ENCODE data around the gene TANGO2. TPM values are rescaled to one million over a fixed set of nuclear protein-coding genes. Genes with fewer than 3 reads are reported as not detected.

The TANGO2 gene
- total and polyA plus RNA-seq, 2 donors (not counting 1 experiment from before 2014, with no cell fraction given) = 75.5 to 75.6 TPM

GRCh38 chr22:19972652-19973550 is 48.0 kb upstream of the TANGO2 start:
- intact Hi-C loops (cut with micrococcal nuclease) = loop anchor here (5.0 kb wide), 1 partner anchor 159 kb away; the partner anchor contains the start of gene ZDHHC8
- no peak overlapping the region for H3K4me3 ChIP-seq (ENCODE audit: control extremely low read depth in 1 of 5, extremely low read depth in 1 of 5, insufficient read depth in 1 of 5, low read depth in 2 of 5, low read length in 4 of 5)
- ATAC-seq (ENCODE audit: low read depth) (no peak), DNase-seq (no peak)
- H3K27me3 ChIP-seq (replicated peaks in 1 of 4; ENCODE audit: control extremely low read depth in 1 of 4, control insufficient read depth in 3 of 4, insufficient read depth in 4 of 4, low read length in 3 of 4) = no peaks in the 10 kb centered on the region
- Mint-ChIP-seq H3K4me3 (no peak overlapping the region), H3K4me1 (peaks cover 14% of the 10 kb centered on the region), H3K9me3 (ENCODE audit: insufficient read depth) (no peaks in the 10 kb centered on the region), H3K27ac (no peak overlapping the region), H3K27me3 (no peaks in the 10 kb centered on the region)
- no peaks in the 10 kb centered on the region for H4K20me1 ChIP-seq (ENCODE audit: control insufficient read depth, insufficient read depth, low read length, poor library complexity, severe bottlenecking)
- CTCF ChIA-PET = interaction anchor here (0.7 to 7.2 kb wide), 6 partner anchors 14 to 184 kb away, joined by 3 to 65 read pairs (median 6); no protein-coding TSS in a partner anchor
- 96% methylated on average over 49 of the region's 50 CpGs for WGBS (ENCODE audit: insufficient coverage)
- no peak overlapping the region for H3K9ac ChIP-seq (ENCODE audit: low read length)
- TF ChIP-seq CTCF (IDR thresholded peaks at IDR 0.05) = no peak
- H3K4me2 ChIP-seq (replicated peaks; ENCODE audit: low read depth, low read length, poor library complexity, severe bottlenecking) = no peak overlapping the region
- H3K36me3 ChIP-seq (replicated peaks in 1 of 2; ENCODE audit: control extremely low read depth in 1 of 2, control insufficient read depth in 1 of 2, extremely low read depth in 1 of 2, insufficient read depth in 2 of 2, low read length in 1 of 2) = peaks cover 0 to 11% of the 10 kb centered on the region in 2 experiments
- no peak overlapping the region for H3K27ac ChIP-seq (ENCODE audit: low read length in 2 of 2)
- POLR2A ChIA-PET = no interaction called here
- H2AFZ ChIP-seq (ENCODE audit: insufficient read depth, low read depth, low read length, poor library complexity, severe bottlenecking) = no peak overlapping the region
- peaks cover 0 to 4% of the 10 kb centered on the region in 2 donors for H3K4me1 ChIP-seq (ENCODE audit: control insufficient read depth in 2 of 2, insufficient read depth in 2 of 2, low read length in 2 of 2)
- H3K9me3 ChIP-seq (ENCODE audit: control extremely low read depth in 1 of 3, control insufficient read depth in 2 of 3, insufficient read depth in 1 of 3, low read length in 2 of 3) = no peaks in the 10 kb centered on the region
- H3K79me2 ChIP-seq (ENCODE audit: control insufficient read depth, insufficient read depth, low read length) = no peaks in the 10 kb centered on the region

DNA sequence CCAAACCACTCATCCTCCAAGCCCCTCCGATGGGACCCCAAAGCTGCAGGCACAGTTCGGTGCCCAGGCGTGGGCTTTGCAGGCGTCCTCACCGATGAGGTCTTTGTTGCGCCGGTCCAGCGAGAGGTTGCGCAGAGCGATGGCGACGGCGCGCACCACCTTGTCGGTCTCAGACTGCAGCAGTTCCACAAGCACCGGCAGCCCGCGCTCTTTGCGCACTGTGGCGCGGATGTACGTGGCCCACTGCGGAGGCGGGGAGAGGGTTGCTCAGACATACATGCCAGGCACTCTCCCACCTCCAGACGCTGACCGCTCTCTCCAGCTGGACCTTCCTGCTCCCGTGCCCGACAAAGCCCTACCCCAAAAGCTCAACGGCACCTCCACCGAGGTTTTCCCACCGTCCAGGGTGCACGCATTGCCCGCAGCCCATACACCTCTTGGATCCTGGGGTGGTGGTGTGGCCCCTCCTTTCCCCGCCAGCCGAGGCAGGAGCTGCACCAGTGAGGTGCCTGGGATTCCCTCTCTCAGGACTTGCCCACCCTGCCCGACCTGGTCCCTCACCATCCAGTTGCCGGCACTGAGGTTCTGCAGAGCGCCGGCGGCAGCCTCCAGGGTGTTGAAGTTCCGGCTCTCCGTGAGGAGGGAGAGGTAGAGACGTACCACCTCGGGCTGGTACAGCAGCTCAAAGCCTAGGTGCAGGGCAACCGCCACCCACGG is 47.2 kb upstream of the TANGO2 start:
- TF ChIP-seq EZH2 (IDR thresholded peaks at IDR 0.05; ENCODE audit: borderline replicate concordance, insufficient read depth, low read depth, low read length, poor library complexity, severe bottlenecking) = no peak
- no peak for TF ChIP-seq CTCF (IDR thresholded peaks at IDR 0.05)
- Histone ChIP-seq H3K79me2 (ENCODE audit: control insufficient read depth, insufficient read depth, low read length) (no peaks in the 10 kb centered on the region), H3K27me3 (replicated peaks in 1 of 4; ENCODE audit: control extremely low read depth in 1 of 4, control insufficient read depth in 3 of 4, insufficient read depth in 4 of 4, low read length in 3 of 4) (no peaks in the 10 kb centered on the region), H3K9me3 (ENCODE audit: control extremely low read depth in 1 of 3, control insufficient read depth in 2 of 3, insufficient read depth in 1 of 3, low read length in 2 of 3) (no peaks in the 10 kb centered on the region), H2AFZ (ENCODE audit: insufficient read depth, low read depth, low read length, poor library complexity, severe bottlenecking) (no peak overlapping the region), H3K4me3 (ENCODE audit: control extremely low read depth in 1 of 5, extremely low read depth in 1 of 5, insufficient read depth in 1 of 5, low read depth in 2 of 5, low read length in 4 of 5) (no peak overlapping the region), H3K36me3 (replicated peaks in 1 of 2; ENCODE audit: control extremely low read depth in 1 of 2, control insufficient read depth in 1 of 2, extremely low read depth in 1 of 2, insufficient read depth in 2 of 2, low read length in 1 of 2) (peaks cover 0 to 4% of the 10 kb centered on the region in 2 experiments), H3K4me1 (ENCODE audit: control insufficient read depth in 2 of 2, insufficient read depth in 2 of 2, low read length in 2 of 2) (peaks cover 0 to 4% of the 10 kb centered on the region in 2 donors), H3K27ac (ENCODE audit: low read length in 2 of 2) (no peak overlapping the region), H3K4me2 (replicated peaks; ENCODE audit: low read depth, low read length, poor library complexity, severe bottlenecking) (no peak overlapping the region), H3K9ac (ENCODE audit: low read length) (no peak overlapping the region), H4K20me1 (ENCODE audit: control insufficient read depth, insufficient read depth, low read length, poor library complexity, severe bottlenecking) (no peaks in the 10 kb centered on the region)
- intact Hi-C loops (cut with micrococcal nuclease) = loop anchor here (5.0 kb wide), 1 partner anchor 159 kb away; the partner anchor contains the start of gene ZDHHC8
- no peak overlapping the region for H3K27ac Mint-ChIP-seq
- H3K27me3 Mint-ChIP-seq = no peaks in the 10 kb centered on the region
- 96% methylated on average over 44 of the region's 46 CpGs for WGBS (ENCODE audit: insufficient coverage)
- POLR2A ChIA-PET = no interaction called here
- H3K4me3 Mint-ChIP-seq = no peak overlapping the region
- CTCF ChIA-PET = interaction anchor here (0.7 to 7.2 kb wide), 3 partner anchors 15 to 40 kb away, joined by 3 to 65 read pairs (median 6); no protein-coding TSS in a partner anchor
- no peaks in the 10 kb centered on the region for H3K9me3 Mint-ChIP-seq (ENCODE audit: insufficient read depth)
- DNase-seq (no peak), ATAC-seq (ENCODE audit: low read depth) (no peak)
- peaks cover 14% of the 10 kb centered on the region for H3K4me1 Mint-ChIP-seq

Measured in B cell (primary cell).